HG03521 (cell line): ENCODE data around the gene CCDC91.
"Not testable (repeated sequence)": the region's sequence is repeated elsewhere in the genome, so short reads cannot be mapped to it uniquely, and the experiment has no call there.

ENCODE experiments used
- ATAC-seq: cut with Tn5 transposase; IDR thresholded peaks from one replicate; pipeline ENCODE4 v1.9.1; 2021; ENCODE audit warnings: mild to moderate bottlenecking, moderate library complexity; ENCODE audit not compliant: unreplicated experiment

Gene CCDC91

GRCh38 chr12:28180786-28181185 is 9.5 kb upstream of the CCDC91 start:
- ATAC-seq = no peak

- ATAC-seq = no peak
These were observed 5.9 kb upstream of the CCDC91 start for GRCh38 chr12:28184375-28184774.

GRCh38 chr12:28186500-28186899 is 3.8 kb upstream of the CCDC91 start:
- ATAC-seq = no peak

- no peak for ATAC-seq
These were observed 404 bp upstream of the CCDC91 start for GRCh38 chr12:28189784-28190320.

GRCh38 chr12:28191051-28192048 is 1.1 kb downstream of the CCDC91 start:
- no peak for ATAC-seq

- no peak for ATAC-seq
These were observed 1.9 kb downstream of the CCDC91 start for GRCh38 chr12:28192125-28192524.

- ATAC-seq = not testable (repeated sequence)
These were observed 4.4 kb downstream of the CCDC91 start for GRCh38 chr12:28194621-28195020.

GRCh38 chr12:28201136-28201535 is 10.9 kb downstream of the CCDC91 start:
- ATAC-seq = not testable (repeated sequence)

GRCh38 chr12:28202374-28203130 is 12.3 kb downstream of the CCDC91 start:
- no peak for ATAC-seq

GRCh38 chr12:28209782-28210181 is 19.5 kb downstream of the CCDC91 start:
- ATAC-seq = no peak

GRCh38 chr12:28212182-28212581 is 21.9 kb downstream of the CCDC91 start:
- no peak for ATAC-seq

GRCh38 chr12:28215021-28215420 is 24.8 kb downstream of the CCDC91 start:
- ATAC-seq = no peak

GRCh38 chr12:28216016-28216415 is 25.8 kb downstream of the CCDC91 start:
- no peak for ATAC-seq

- ATAC-seq = no peak
These were observed 27.5 kb downstream of the CCDC91 start for GRCh38 chr12:28217805-28218204.

- ATAC-seq = no peak
These were observed 28.6 kb downstream of the CCDC91 start for GRCh38 chr12:28218875-28219274.

- ATAC-seq = no peak
These were observed 29.6 kb downstream of the CCDC91 start for GRCh38 chr12:28219827-28220226.

- no peak for ATAC-seq
These were observed 31.9 kb downstream of the CCDC91 start for GRCh38 chr12:28222081-28222700.

GRCh38 chr12:28223025-28223554 is 32.8 kb downstream of the CCDC91 start:
- ATAC-seq = peak; percentile 92

- ATAC-seq = no peak
These were observed 33.6 kb downstream of the CCDC91 start for GRCh38 chr12:28223858-28224257.

GRCh38 chr12:28226705-28227104 is 36.4 kb downstream of the CCDC91 start:
- no peak for ATAC-seq

GRCh38 chr12:28227251-28227650 is 37.0 kb downstream of the CCDC91 start:
- ATAC-seq = no peak
